SK-N-SH (cell line): Measurements from ENCODE around the gene LPP. TPM values are rescaled to one million over a fixed set of nuclear protein-coding genes. Genes with fewer than 3 reads are reported as not detected.

Experiments
- CTCF ChIA-PET: fragments of 300-600, 350-600 bp; formaldehyde crosslinking; extraction: SDS; loops from one replicate; lab custom pipeline; 2021; lab: Yijun Ruan, JAX
- POLR2A ChIA-PET: fragments of 350-600 bp; sonication (Branson Sonifier 250); formaldehyde crosslinking; extraction: SDS; loops from one replicate; lab custom pipeline; 2020; ENCODE audit warnings: antibody characterized with exemption, inconsistent platforms; lab: Yijun Ruan, JAX
- DNase-seq: peaks from one replicate; pipeline ENCODE4 v3.0.0; 2012
- H2AFZ ChIP-seq: fragments of 200-600 bp; sonication (generic); 2 replicates; pipeline ENCODE4 v1.8.1; 2016; ENCODE audit warnings: antibody characterized with exemption, mild to moderate bottlenecking, low read depth
- H3F3A ChIP-seq: fragments of 200-600 bp; sonication (generic); replicated peaks from 2 replicates; pipeline ENCODE3; 2016; ENCODE audit warnings: antibody characterized with exemption, mild to moderate bottlenecking; ENCODE audit not compliant: insufficient read depth
- H3K27ac ChIP-seq, 2 experiments: fragments of 200-500 bp in 1 of 2; fragments of 200-600 bp in 1 of 2; sonication (Bioruptor generic) in 1 of 2; sonication (generic), shearing (Covaris generic) in 1 of 2; 2 replicates each; pipeline versions ENCODE4 v1.5.1 to v1.6.1; 2014 to 2016; ENCODE audit warnings: low read depth in 2 of 2, inconsistent platforms in 1 of 2, low read length in 1 of 2, mild to moderate bottlenecking in 1 of 2, mixed read lengths in 1 of 2
- H3K27me3 ChIP-seq: fragments of 200-600 bp; sonication (generic), shearing (Covaris generic); 2 replicates; pipeline ENCODE4 v1.6.1; 2016; ENCODE audit warnings: mixed run types; ENCODE audit not compliant: insufficient read depth
- H3K36me3 ChIP-seq, 2 experiments: fragments of 200-500 bp in 1 of 2; fragments of 200-600 bp in 1 of 2; sonication (Bioruptor generic) in 1 of 2; sonication (generic) in 1 of 2; replicated peaks in 1 of 2; 2 replicates each; pipeline versions ENCODE3 to v1.5.1; 2014 to 2016; ENCODE audit warnings: low read length in 1 of 2, mild to moderate bottlenecking in 1 of 2; ENCODE audit not compliant: insufficient read depth in 2 of 2, control insufficient read depth in 1 of 2
- H3K4me1 ChIP-seq, 2 experiments: fragments of 200-500 bp in 1 of 2; fragments of 200-600 bp in 1 of 2; sonication (Bioruptor generic) in 1 of 2; sonication (generic), shearing (Covaris generic) in 1 of 2; 2 replicates each; pipeline versions ENCODE4 v1.5.1 to v1.6.1; 2014 to 2016; ENCODE audit warnings: low read depth in 1 of 2, low read length in 1 of 2, mixed run types in 1 of 2; ENCODE audit not compliant: insufficient read depth in 2 of 2, control insufficient read depth in 1 of 2
- H3K4me2 ChIP-seq: fragments of 200-600 bp; sonication (generic), shearing (Covaris generic); 2 replicates; pipeline ENCODE4 v1.6.1; 2017; ENCODE audit warnings: mixed run types
- H3K4me3 ChIP-seq, 2 experiments: fragments of 200-500 bp in 1 of 2; fragments of 200-600 bp in 1 of 2; sonication (Bioruptor generic) in 1 of 2; sonication (generic), shearing (Covaris generic) in 1 of 2; 2 replicates each; pipeline versions ENCODE4 v1.5.1 to v1.8.1; 2014 to 2016; ENCODE audit warnings: low read depth in 2 of 2, inconsistent platforms in 1 of 2, low read length in 1 of 2, mild to moderate bottlenecking in 1 of 2, mixed read lengths in 1 of 2, moderate library complexity in 1 of 2
- H3K79me2 ChIP-seq: fragments of 200-600 bp; sonication (generic); 2 replicates; pipeline ENCODE4 v1.8.1; 2017; ENCODE audit warnings: mild to moderate bottlenecking; ENCODE audit not compliant: insufficient read depth
- H3K9ac ChIP-seq: fragments of 200-600 bp; sonication (generic); 2 replicates; pipeline ENCODE4 v1.6.1; 2017; ENCODE audit warnings: mixed run types
- H3K9me2 ChIP-seq: fragments of 200-600 bp; sonication (generic); 2 replicates; pipeline ENCODE4 v1.6.1; 2017; ENCODE audit warnings: mixed run types
- H3K9me3 ChIP-seq: fragments of 200-600 bp; sonication (generic); 2 replicates; pipeline ENCODE4 v1.6.1; 2017; ENCODE audit warnings: mixed run types, mild to moderate bottlenecking, moderate library complexity
- H4K20me1 ChIP-seq: fragments of 200-600 bp; sonication (generic); 2 replicates; pipeline ENCODE4 v1.6.1; 2017; ENCODE audit warnings: mild to moderate bottlenecking, mixed run types; ENCODE audit not compliant: insufficient read depth
- CHD2 ChIP-seq: fragments of 150-350 bp; IDR thresholded peaks from 2 replicates; pipeline ENCODE4 v1.6.1; 2018; ENCODE audit warnings: low read length; ENCODE audit not compliant: partially characterized antibody
- EP300 ChIP-seq, 2 experiments: IDR thresholded peaks; 2 replicates each; pipeline versions ENCODE4 v1.4.0 to v1.6.1; 2012; ENCODE audit warnings: borderline replicate concordance in 1 of 2, low read depth in 1 of 2, low read length in 1 of 2
- EZH2phosphoT487 ChIP-seq: fragments of 200-600 bp; sonication (generic); IDR thresholded peaks from 2 replicates; pipeline ENCODE4 v1.6.1; 2017; ENCODE audit warnings: low read depth, mixed run types, mild to moderate bottlenecking, antibody characterized with exemption, moderate library complexity, borderline replicate concordance
- FOSL2 ChIP-seq: IDR thresholded peaks from 2 replicates; pipeline ENCODE4 v1.4.0; 2012; ENCODE audit warnings: low read depth, mild to moderate bottlenecking, moderate library complexity, borderline replicate concordance
- FOXJ3 ChIP-seq: sonication (generic); formaldehyde crosslinking; IDR thresholded peaks from 2 replicates; pipeline ENCODE4 v1.5.1; 2020; ENCODE audit warnings: mild to moderate bottlenecking, missing genetic modification reagents
- GABPA ChIP-seq: IDR thresholded peaks from 2 replicates; pipeline ENCODE4 v1.4.0; 2012; ENCODE audit warnings: low read depth, mild to moderate bottlenecking
- JUND ChIP-seq: IDR thresholded peaks from 2 replicates; pipeline ENCODE4 v1.4.0; 2012
- NFIC ChIP-seq: IDR thresholded peaks from 2 replicates; pipeline ENCODE4 v1.4.0; 2012; ENCODE audit warnings: borderline replicate concordance
- NRF1 ChIP-seq: IDR thresholded peaks from 2 replicates; pipeline ENCODE4 v1.6.1; 2012; ENCODE audit warnings: low read depth, mild to moderate bottlenecking, low read length
- RCOR1 ChIP-seq: fragments of 150-350 bp; IDR thresholded peaks from 2 replicates; pipeline ENCODE4 v1.6.1; 2017; ENCODE audit warnings: antibody characterized with exemption, low read length
- RXRA ChIP-seq: IDR thresholded peaks from 2 replicates; pipeline ENCODE4 v1.4.0; 2012; ENCODE audit warnings: low read depth, mild to moderate bottlenecking, borderline replicate concordance
- USF2 ChIP-seq: fragments of 150-350 bp; IDR thresholded peaks from 2 replicates; pipeline ENCODE4 v1.6.1; 2017; ENCODE audit warnings: antibody characterized with exemption, low read length, low read depth, borderline replicate concordance
- ZBTB33 ChIP-seq: IDR thresholded peaks from 2 replicates; pipeline ENCODE4 v1.4.0; 2012; ENCODE audit warnings: low read depth, borderline replicate concordance
- WGBS: methylation state at CpG from one replicate; pipeline ENCODE4 v1.1.6; 2017; ENCODE audit warnings: low lambda C conversion rate; 5-methylcytosine and 5-hydroxymethylcytosine counted together
- polyA plus RNA-seq, 3 experiments: library from polyadenylated mRNA; depleted of rRNA; stranded (reverse); fragments of >200 nt; gene quantifications; 2 replicates each; pipeline ENCODE4 v1.2.3, GENCODE V29; 2012
- TF ChIP-seq, protein P1 (sequence below): fragments of 150-350 bp; IDR thresholded peaks from 2 replicates; pipeline ENCODE4 v1.6.1; 2016; ENCODE audit warnings: mild to moderate bottlenecking, low read depth, low read length
- TF ChIP-seq, protein P2 (sequence below): fragments of 200-600 bp; sonication (generic); IDR thresholded peaks from 2 replicates; pipeline ENCODE4 v1.6.1; 2017; ENCODE audit warnings: antibody characterized with exemption, mild to moderate bottlenecking, moderate library complexity

The LPP gene
- polyA plus RNA-seq, 1 of the 3 experiments (the other 2 are of a cell fraction) = 6.6 TPM

DNA sequence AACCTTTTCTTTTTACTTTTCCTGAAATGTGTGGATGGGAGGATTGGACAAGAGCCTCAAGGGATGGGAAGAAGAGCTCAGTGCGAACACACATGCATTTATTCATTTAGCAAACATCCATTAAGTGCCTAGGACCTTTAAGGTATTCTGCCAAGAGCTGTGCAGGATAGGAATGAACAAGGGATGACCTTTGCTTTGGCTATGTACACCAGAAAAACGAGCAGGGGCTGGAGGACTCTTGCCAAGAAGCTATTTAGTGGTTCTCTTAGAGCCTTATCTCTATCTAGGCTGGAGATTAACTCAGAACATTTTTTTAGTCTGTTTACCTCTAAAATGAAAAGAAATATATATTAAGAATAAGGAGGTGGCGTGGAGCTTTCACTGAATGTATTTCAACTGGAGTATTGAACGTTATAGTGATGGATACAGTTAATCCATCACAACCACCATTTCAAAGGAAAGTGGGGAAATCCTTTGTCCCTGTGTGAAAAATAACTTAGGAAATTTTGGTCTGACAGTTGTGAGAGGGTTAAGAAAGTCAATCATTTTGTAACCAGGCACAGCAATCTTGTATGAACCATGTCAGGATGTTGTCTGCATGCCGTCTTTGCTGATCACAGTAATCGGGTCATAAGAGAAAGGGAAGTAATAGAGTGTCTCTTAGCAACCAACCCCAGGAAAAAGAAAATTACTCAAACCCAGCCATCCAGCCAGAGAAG, 279.0 kb downstream of the LPP start (continued):
- TF ChIP-seq, protein P1, sequence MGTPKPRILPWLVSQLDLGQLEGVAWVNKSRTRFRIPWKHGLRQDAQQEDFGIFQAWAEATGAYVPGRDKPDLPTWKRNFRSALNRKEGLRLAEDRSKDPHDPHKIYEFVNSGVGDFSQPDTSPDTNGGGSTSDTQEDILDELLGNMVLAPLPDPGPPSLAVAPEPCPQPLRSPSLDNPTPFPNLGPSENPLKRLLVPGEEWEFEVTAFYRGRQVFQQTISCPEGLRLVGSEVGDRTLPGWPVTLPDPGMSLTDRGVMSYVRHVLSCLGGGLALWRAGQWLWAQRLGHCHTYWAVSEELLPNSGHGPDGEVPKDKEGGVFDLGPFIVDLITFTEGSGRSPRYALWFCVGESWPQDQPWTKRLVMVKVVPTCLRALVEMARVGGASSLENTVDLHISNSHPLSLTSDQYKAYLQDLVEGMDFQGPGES = no peak
- TF ChIP-seq NFIC (peak; percentile 93), FOSL2 (peak; percentile 8; the same call in 1 of the 2 replicates), FOXJ3 (CRISPR knock-in tag) (no peak), GABPA (no peak), USF2 (no peak), NRF1 (no peak), EP300 (IDR thresholded peaks at IDR 0.05; ENCODE audit: borderline replicate concordance in 1 of 2, low read depth in 1 of 2, low read length in 1 of 2) (peak in 1 of 2 experiments; percentile 78; a peak in 1 of 4 replicates), ZBTB33 (0 out of 2 replicates have a peak, but pooled peaks have one; percentile 10), RCOR1 (no peak), JUND (peak; percentile 53), CHD2 (no peak)
- TF ChIP-seq, protein P2, sequence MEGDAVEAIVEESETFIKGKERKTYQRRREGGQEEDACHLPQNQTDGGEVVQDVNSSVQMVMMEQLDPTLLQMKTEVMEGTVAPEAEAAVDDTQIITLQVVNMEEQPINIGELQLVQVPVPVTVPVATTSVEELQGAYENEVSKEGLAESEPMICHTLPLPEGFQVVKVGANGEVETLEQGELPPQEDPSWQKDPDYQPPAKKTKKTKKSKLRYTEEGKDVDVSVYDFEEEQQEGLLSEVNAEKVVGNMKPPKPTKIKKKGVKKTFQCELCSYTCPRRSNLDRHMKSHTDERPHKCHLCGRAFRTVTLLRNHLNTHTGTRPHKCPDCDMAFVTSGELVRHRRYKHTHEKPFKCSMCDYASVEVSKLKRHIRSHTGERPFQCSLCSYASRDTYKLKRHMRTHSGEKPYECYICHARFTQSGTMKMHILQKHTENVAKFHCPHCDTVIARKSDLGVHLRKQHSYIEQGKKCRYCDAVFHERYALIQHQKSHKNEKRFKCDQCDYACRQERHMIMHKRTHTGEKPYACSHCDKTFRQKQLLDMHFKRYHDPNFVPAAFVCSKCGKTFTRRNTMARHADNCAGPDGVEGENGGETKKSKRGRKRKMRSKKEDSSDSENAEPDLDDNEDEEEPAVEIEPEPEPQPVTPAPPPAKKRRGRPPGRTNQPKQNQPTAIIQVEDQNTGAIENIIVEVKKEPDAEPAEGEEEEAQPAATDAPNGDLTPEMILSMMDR = no peak

- ChIA-PET POLR2A (no interaction called here), CTCF (no interaction called here)
- Histone ChIP-seq H3K9me3 (no peaks in the 10 kb centered on the region), H3F3A (peaks cover 11% of the 10 kb centered on the region), H3K27ac (peak overlapping the region; percentile 43 to 85; a peak in 3 of 4 replicates), H3K27me3 (no peaks in the 10 kb centered on the region), H3K4me3 (no peak overlapping the region), H3K9ac (peak overlapping the region; percentile 56), H3K9me2 (no peaks in the 10 kb centered on the region), H3K36me3 (no peaks in the 10 kb centered on the region), H4K20me1 (no peaks in the 10 kb centered on the region), H2AFZ (no peak overlapping the region), H3K79me2 (peaks cover 62% of the 10 kb centered on the region), H3K4me1 (peaks cover 0 to 6% of the 10 kb centered on the region in 2 experiments; a peak in 1 of 4 replicates), H3K4me2 (peak overlapping the region; percentile 64)
- 35% methylated on average over 5 of the region's 5 CpGs for WGBS
- TF ChIP-seq EZH2phosphoT487 (no peak), FOXJ3 (CRISPR knock-in tag) (no peak), RXRA (no peak)
- no peak for DNase-seq
These were observed 279.7 kb downstream of the LPP start for GRCh38 chr3:188433521-188434150.
